ENCODE measurements around the gene ERBIN. TPM values are rescaled to one million over a fixed set of nuclear protein-coding genes. Genes with fewer than 3 reads are reported as not detected.

The ERBIN gene
- total RNA-seq, 1 donor from 2014 or later = 91.9 TPM

Small RNAs within 50 kb of the gene (small RNA-seq; reads per million reads assigned to genes)
- not detected for gene RF00598

Other genes with a start within 250 kb of the ERBIN start
- gene SGTB, start 204.5 kb upstream of the ERBIN start, total RNA-seq = 4.2 TPM
- 18.8 TPM for gene NLN, start 204.4 kb upstream of the ERBIN start, total RNA-seq
- gene SREK1, start 217.7 kb downstream of the ERBIN start, total RNA-seq = 73.1 TPM